Testis (tissue), 2 donors: Measurements from ENCODE around the gene ACACA.

ENCODE experiments used
- POLR2A ChIP-seq: fragments of 450-650 bp; IDR thresholded peaks from one replicate; pipeline ENCODE4 v1.6.1; 2017; ENCODE audit warnings: antibody characterized with exemption, mild to moderate bottlenecking, moderate library complexity
- TF ChIP-seq, protein P1 (sequence below), 3 experiments: fragments of 450-650 bp in 2 of 3; fragments of 200-600 bp in 1 of 3; sonication (generic) in 1 of 3; IDR thresholded peaks; one replicate each; pipeline ENCODE4 v1.5.1; 2016 to 2019; ENCODE audit warnings: antibody characterized with exemption in 3 of 3, mild to moderate bottlenecking in 2 of 3, moderate library complexity in 1 of 3

DNA sequence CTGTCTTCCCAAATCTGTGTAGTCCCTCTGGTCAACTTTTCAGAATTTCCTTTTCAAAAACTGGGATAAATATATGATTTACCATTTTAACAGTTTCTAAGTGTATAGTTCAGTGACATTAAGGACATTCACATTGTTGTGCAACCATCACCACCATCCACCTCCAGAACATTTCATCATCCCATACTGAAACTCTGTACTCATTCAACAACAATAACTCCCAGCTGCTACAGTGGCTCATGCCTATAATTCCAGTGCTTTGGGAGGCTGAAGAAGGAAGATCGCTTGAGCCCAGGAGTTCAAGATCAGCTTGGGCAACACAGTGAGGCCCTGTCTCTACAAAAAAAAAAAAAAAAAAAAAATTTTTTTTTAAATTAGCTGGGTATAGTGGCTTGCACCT is 326.9 kb downstream of the ACACA start:
- TF ChIP-seq POLR2A = no peak
- TF ChIP-seq, protein P1, sequence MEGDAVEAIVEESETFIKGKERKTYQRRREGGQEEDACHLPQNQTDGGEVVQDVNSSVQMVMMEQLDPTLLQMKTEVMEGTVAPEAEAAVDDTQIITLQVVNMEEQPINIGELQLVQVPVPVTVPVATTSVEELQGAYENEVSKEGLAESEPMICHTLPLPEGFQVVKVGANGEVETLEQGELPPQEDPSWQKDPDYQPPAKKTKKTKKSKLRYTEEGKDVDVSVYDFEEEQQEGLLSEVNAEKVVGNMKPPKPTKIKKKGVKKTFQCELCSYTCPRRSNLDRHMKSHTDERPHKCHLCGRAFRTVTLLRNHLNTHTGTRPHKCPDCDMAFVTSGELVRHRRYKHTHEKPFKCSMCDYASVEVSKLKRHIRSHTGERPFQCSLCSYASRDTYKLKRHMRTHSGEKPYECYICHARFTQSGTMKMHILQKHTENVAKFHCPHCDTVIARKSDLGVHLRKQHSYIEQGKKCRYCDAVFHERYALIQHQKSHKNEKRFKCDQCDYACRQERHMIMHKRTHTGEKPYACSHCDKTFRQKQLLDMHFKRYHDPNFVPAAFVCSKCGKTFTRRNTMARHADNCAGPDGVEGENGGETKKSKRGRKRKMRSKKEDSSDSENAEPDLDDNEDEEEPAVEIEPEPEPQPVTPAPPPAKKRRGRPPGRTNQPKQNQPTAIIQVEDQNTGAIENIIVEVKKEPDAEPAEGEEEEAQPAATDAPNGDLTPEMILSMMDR (IDR thresholded peaks at IDR 0.05) = no peak
